Measurements from ENCODE around the gene CUX1.

DNA sequence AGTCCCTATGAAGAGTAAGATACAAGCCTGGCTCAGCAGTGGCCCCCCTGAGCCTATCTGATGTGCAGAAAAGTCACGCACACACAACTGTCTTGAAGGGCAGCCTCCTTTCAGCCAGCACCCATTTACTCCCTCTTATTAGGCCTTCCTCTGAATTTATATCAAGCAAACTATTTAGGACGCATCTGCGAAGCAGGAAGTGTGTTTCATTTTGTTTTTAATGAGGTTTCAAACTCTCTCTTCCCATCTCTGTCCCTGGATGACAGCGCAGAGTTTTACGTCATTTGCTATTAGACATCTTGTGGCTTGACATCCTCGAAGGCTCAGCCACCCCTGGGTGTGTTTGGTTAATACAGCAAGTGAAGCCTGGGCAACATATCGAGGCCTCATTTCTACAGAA lies 79.5 kb downstream of the CUX1 start:
- TF ChIP-seq GATA2 (IDR thresholded peaks at IDR 0.05; ENCODE audit: low read depth, low read length) (no peak), GATA3 (IDR thresholded peaks at IDR 0.05; ENCODE audit: low read depth, low read length) (no peak)

All from SH-SY5Y (cell line).